Activated CD8-positive, alpha-beta memory T cell treated with anti-CD3 and anti-CD28 coated beads for 36 hours (primary cell): ENCODE results near the gene TKFC. TPM values are rescaled to one million over a fixed set of nuclear protein-coding genes. Genes with fewer than 3 reads are reported as not detected.

Experiments used
- CTCF ChIA-PET: fragments of 350-600 bp; sonication (Branson Sonifier 250); formaldehyde crosslinking; loops from one replicate; lab custom pipeline; 2021; ENCODE audit warnings: antibody characterized with exemption; lab: Charles Lee
- POLR2A ChIA-PET: fragments of 350-600 bp; sonication (Branson Sonifier 250); formaldehyde crosslinking; loops from one replicate; lab custom pipeline; 2021; ENCODE audit warnings: antibody characterized with exemption; lab: Charles Lee
- total RNA-seq, 2 experiments: library from RNA; stranded (reverse); gene quantifications; one replicate each; pipeline ENCODE4 v1.2.3, GENCODE V29; 2021

TKFC gene
- total RNA-seq, 2 experiments from 2014 or later = 68.7 to 70.3 TPM

GRCh38 chr11:61309141-61309540 lies 23.9 kb upstream of the TKFC start:
- CTCF ChIA-PET = interaction anchor here (1.0 kb wide), 1 partner anchor 55 kb away, joined by 4 read pairs; no protein-coding TSS in a partner anchor
- POLR2A ChIA-PET = interaction anchor here (1.1 to 1.7 kb wide), 3 partner anchors 11 to 15 kb away, joined by 3 to 7 read pairs (median 4); partner anchors contain the start of gene VWCE

- ChIA-PET CTCF (interaction anchor here (1.0 to 2.1 kb wide), 4 partner anchors 15 to 76 kb away, joined by 3 to 5 read pairs (median 4); partner anchors contain the start of gene VWCE), POLR2A (interaction anchor here (0.6 to 1.7 kb wide), 5 partner anchors 11 to 113 kb away, joined by 3 to 8 read pairs (median 7); partner anchors contain the start of gene VWCE)
These were observed 23.3 kb upstream of the TKFC start for GRCh38 chr11:61309739-61310138.

- CTCF ChIA-PET = interaction anchor here (1.0 to 2.1 kb wide), 4 partner anchors 16 to 75 kb away, joined by 3 to 10 read pairs (median 4); partner anchors contain the start of gene VWCE
These were observed 22.3 kb upstream of the TKFC start for GRCh38 chr11:61310749-61311148.

GRCh38 chr11:61315260-61315659 lies 17.8 kb upstream of the TKFC start:
- ChIA-PET CTCF (interaction anchor here (1.0 kb wide), 1 partner anchor 21 kb away, joined by 3 read pairs; no protein-coding TSS in a partner anchor), POLR2A (interaction anchor here (0.6 kb wide), 1 partner anchor 21 kb away, joined by 4 read pairs; no protein-coding TSS in a partner anchor)

More at GRCh38 chr11:61310749-61311148, 22.3 kb upstream of the TKFC start:
- POLR2A ChIA-PET = interaction anchor here (1.7 kb wide), 1 partner anchor 17 kb away, joined by 7 read pairs; no protein-coding TSS in a partner anchor

- ChIA-PET CTCF (no interaction called here), POLR2A (no interaction called here)
These were observed 7.2 kb upstream of the TKFC start for GRCh38 chr11:61325649-61326414.

GRCh38 chr11:61327669-61328071 lies 5.4 kb upstream of the TKFC start:
- ChIA-PET POLR2A (no interaction called here), CTCF (interaction anchor here (1.3 kb wide), 2 partner anchors 57 to 72 kb away, joined by 3 to 9 read pairs; no protein-coding TSS in a partner anchor)

- POLR2A ChIA-PET = no interaction called here
These were observed 4.7 kb upstream of the TKFC start for GRCh38 chr11:61328351-61328750.

GRCh38 chr11:61329871-61330270 lies 3.2 kb upstream of the TKFC start:
- POLR2A ChIA-PET = no interaction called here
- CTCF ChIA-PET = interaction anchor here (1.9 kb wide), 1 partner anchor 32 kb away, joined by 4 read pairs; the partner anchor contains the start of gene CYB561A3

More at GRCh38 chr11:61328351-61328750, 4.7 kb upstream of the TKFC start:
- CTCF ChIA-PET = interaction anchor here (0.7 to 1.3 kb wide), 2 partner anchors 38 to 73 kb away, joined by 3 read pairs; no protein-coding TSS in a partner anchor

GRCh38 chr11:61331651-61332050 lies 1.4 kb upstream of the TKFC start:
- POLR2A ChIA-PET = interaction anchor here (0.6 to 0.8 kb wide), 2 partner anchors 11 to 41 kb away, joined by 4 to 5 read pairs; no protein-coding TSS in a partner anchor
- CTCF ChIA-PET = interaction anchor here (1.6 kb wide), 1 partner anchor 105 kb away, joined by 4 read pairs; no protein-coding TSS in a partner anchor

- ChIA-PET CTCF (interaction anchor here (1.6 kb wide), 1 partner anchor 104 kb away, joined by 4 read pairs; no protein-coding TSS in a partner anchor), POLR2A (interaction anchor here (0.6 kb wide), 1 partner anchor 40 kb away, joined by 4 read pairs; no protein-coding TSS in a partner anchor)
These were observed 689 bp upstream of the TKFC start for GRCh38 chr11:61332281-61332796.

- POLR2A ChIA-PET = interaction anchor here (0.9 to 2.0 kb wide), 7 partner anchors 25 to 95 kb away, joined by 3 to 10 read pairs (median 5); partner anchors contain the start of genes CPSF7, CYB561A3, SDHAF2 and TMEM138
- CTCF ChIA-PET = interaction anchor here (0.6 to 6.4 kb wide), 6 partner anchors 9 to 102 kb away, joined by 3 to 99 read pairs (median 8); partner anchors contain the start of genes CYB561A3 and TMEM138
These were observed 764 bp downstream of the TKFC start for GRCh38 chr11:61333550-61334433.

GRCh38 chr11:61334434-61335354 lies 1.7 kb downstream of the TKFC start:
- ChIA-PET POLR2A (interaction anchor here (0.9 to 2.0 kb wide), 5 partner anchors 24 to 95 kb away, joined by 3 to 10 read pairs (median 6); partner anchors contain the start of genes CPSF7, CYB561A3, SDHAF2 and TMEM138), CTCF (interaction anchor here (1.0 to 6.4 kb wide), 7 partner anchors 10 to 101 kb away, joined by 3 to 99 read pairs (median 8); partner anchors contain the start of genes CPSF7, CYB561A3, SDHAF2 and TMEM138)

- ChIA-PET POLR2A (interaction anchor here (0.5 to 1.2 kb wide), 3 partner anchors 26 to 196 kb away, joined by 3 to 7 read pairs (median 4); partner anchors contain the start of genes CYB561A3 and TMEM138), CTCF (interaction anchor here (0.7 to 6.4 kb wide), 12 partner anchors 12 to 182 kb away, joined by 3 to 99 read pairs (median 6); partner anchors contain the start of genes CPSF7, CYB561A3, SDHAF2 and TMEM138)
These were observed 2.3 kb downstream of the TKFC start for GRCh38 chr11:61335355-61335710.

GRCh38 chr11:61336171-61336935 lies 3.3 kb downstream of the TKFC start:
- POLR2A ChIA-PET = interaction anchor here (0.7 to 1.2 kb wide), 3 partner anchors 21 to 49 kb away, joined by 3 to 7 read pairs (median 4); partner anchors contain the start of genes CYB561A3 and TMEM138
- CTCF ChIA-PET = interaction anchor here (0.6 to 6.4 kb wide), 27 partner anchors 9 to 476 kb away, joined by 3 to 99 read pairs (median 3); partner anchors contain the start of genes CPSF7, CYB561A3, SDHAF2 and TMEM138

- ChIA-PET POLR2A (interaction anchor here (1.4 kb wide), 1 partner anchor 23 kb away, joined by 3 read pairs; no protein-coding TSS in a partner anchor), CTCF (interaction anchor here (1.3 to 6.4 kb wide), 6 partner anchors 25 to 62 kb away, joined by 3 to 99 read pairs (median 10); partner anchors contain the start of gene TMEM216)
These were observed 4.9 kb downstream of the TKFC start for GRCh38 chr11:61337706-61338470.
